SU-DHL-6 (cell line): Measurements from ENCODE around the gene GRB14.

Experiments used
- H2AFZ ChIP-seq: fragments of 200-600 bp; sonication (generic); 2 replicates; pipeline ENCODE4 v1.6.1; 2014; ENCODE audit warnings: low read depth, mild to moderate bottlenecking, moderate library complexity, mixed read lengths, antibody characterized with exemption, low read length; ENCODE audit not compliant: severe bottlenecking
- H3F3A ChIP-seq: fragments of 200-600 bp; shearing (Covaris generic); 2 replicates; pipeline ENCODE4 v1.6.0; 2016; ENCODE audit warnings: antibody characterized with exemption, mild to moderate bottlenecking; ENCODE audit not compliant: insufficient read depth
- H3K27ac ChIP-seq: fragments of 200-600 bp; sonication (generic); 2 replicates; pipeline ENCODE4 v1.5.1; 2016; ENCODE audit warnings: low read depth, mild to moderate bottlenecking, low read length, moderate library complexity, mixed read lengths
- H3K27me3 ChIP-seq: fragments of 200-600 bp; sonication (generic), shearing (Covaris generic); 2 replicates; pipeline ENCODE4 v1.6.0; 2014; ENCODE audit warnings: mild to moderate bottlenecking, low read length
- H3K36me3 ChIP-seq: fragments of 200-600 bp; sonication (generic); 2 replicates; pipeline ENCODE4 v1.6.1; 2014; ENCODE audit warnings: mild to moderate bottlenecking, low read length, mixed read lengths
- H3K4me2 ChIP-seq: fragments of 300-600, 200-600 bp; shearing (Covaris generic), sonication (generic); 2 replicates; pipeline ENCODE4 v1.6.0; 2014; ENCODE audit warnings: low read length, low read depth, mild to moderate bottlenecking; ENCODE audit not compliant: poor library complexity, severe bottlenecking
- H3K4me3 ChIP-seq: fragments of 200-600 bp; sonication (generic); 2 replicates; pipeline ENCODE4 v1.5.1; 2014; ENCODE audit warnings: antibody characterized with exemption, low read length, mild to moderate bottlenecking, mixed read lengths; ENCODE audit not compliant: insufficient read depth, poor library complexity, severe bottlenecking
- H3K79me2 ChIP-seq: fragments of 200-600 bp; sonication (generic); 2 replicates; pipeline ENCODE4 v1.6.1; 2014; ENCODE audit warnings: mild to moderate bottlenecking, low read length, moderate library complexity; ENCODE audit not compliant: insufficient read depth
- H3K9ac ChIP-seq: fragments of 200-600 bp; sonication (generic); 2 replicates; pipeline ENCODE4 v1.7.0; 2014; ENCODE audit warnings: mild to moderate bottlenecking, low read length
- H3K9me2 ChIP-seq: fragments of 200-600 bp; sonication (generic); replicated peaks from 2 replicates; pipeline ENCODE4 v1.6.1; 2014; ENCODE audit warnings: low read length; ENCODE audit not compliant: insufficient read depth
- H3K9me3 ChIP-seq: fragments of 200-600 bp; sonication (generic); 2 replicates; pipeline ENCODE4 v1.6.1; 2014; ENCODE audit warnings: low read length, mixed read lengths; ENCODE audit not compliant: insufficient read depth
- H4K20me1 ChIP-seq: fragments of 200-600 bp; sonication (generic); 2 replicates; pipeline ENCODE4 v1.6.1; 2014; ENCODE audit warnings: low read depth, mild to moderate bottlenecking, antibody characterized with exemption, low read length, moderate library complexity, mixed read lengths
- EZH2phosphoT487 ChIP-seq: fragments of 200-600 bp; sonication (generic), shearing (Covaris generic); conservative IDR thresholded peaks from 2 replicates; pipeline ENCODE4 v1.6.1; 2018; ENCODE audit warnings: mild to moderate bottlenecking, antibody characterized with exemption, low read length, moderate library complexity, mixed read lengths
- TF ChIP-seq, protein P1 (sequence below): fragments of 200-600 bp; sonication (generic); IDR thresholded peaks from one replicate; pipeline ENCODE4 v1.5.1; 2017; ENCODE audit warnings: antibody characterized with exemption, mild to moderate bottlenecking, low read length, moderate library complexity; ENCODE audit not compliant: insufficient read depth, poor library complexity, severe bottlenecking

The GRB14 gene

DNA sequence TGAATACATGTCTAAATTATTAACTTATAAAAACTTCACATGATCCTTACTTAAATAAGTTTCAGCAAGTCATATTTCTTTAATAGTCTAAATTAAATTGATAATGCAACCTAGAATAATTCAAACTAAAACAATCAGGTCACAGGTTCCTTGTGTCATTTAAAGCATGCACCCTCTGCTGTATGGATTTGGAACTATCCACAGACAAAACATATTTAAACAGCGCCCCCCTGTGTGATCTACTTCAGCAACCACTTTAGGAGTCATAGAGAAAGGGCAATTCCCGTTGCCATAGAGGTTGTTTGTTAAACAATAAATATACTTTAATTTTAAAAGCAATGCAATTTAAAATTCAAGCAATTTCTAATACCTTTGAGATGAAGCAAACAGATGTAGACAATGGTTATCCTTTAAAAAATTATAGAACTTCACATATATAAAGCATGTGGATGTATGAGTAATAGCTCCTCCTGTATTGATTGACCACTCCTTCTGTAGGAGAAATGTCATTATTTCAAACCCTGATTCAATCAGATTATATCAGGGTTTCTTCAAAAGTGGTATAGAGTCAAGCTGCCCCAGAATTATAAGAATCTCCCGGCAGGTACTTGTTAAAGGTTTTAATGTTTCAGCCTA is 21.2 kb downstream of the GRB14 start:
- Histone ChIP-seq H4K20me1 (no peaks in the 10 kb centered on the region), H3K9me2 (no peaks in the 10 kb centered on the region), H3K4me3 (no peak overlapping the region), H2AFZ (no peak overlapping the region), H3F3A (no peaks in the 10 kb centered on the region), H3K27ac (no peak overlapping the region), H3K27me3 (no peaks in the 10 kb centered on the region), H3K9me3 (no peaks in the 10 kb centered on the region), H3K36me3 (no peaks in the 10 kb centered on the region), H3K9ac (no peak overlapping the region), H3K79me2 (no peaks in the 10 kb centered on the region), H3K4me2 (no peak overlapping the region)
- no peak for TF ChIP-seq EZH2phosphoT487
- TF ChIP-seq, protein P1, sequence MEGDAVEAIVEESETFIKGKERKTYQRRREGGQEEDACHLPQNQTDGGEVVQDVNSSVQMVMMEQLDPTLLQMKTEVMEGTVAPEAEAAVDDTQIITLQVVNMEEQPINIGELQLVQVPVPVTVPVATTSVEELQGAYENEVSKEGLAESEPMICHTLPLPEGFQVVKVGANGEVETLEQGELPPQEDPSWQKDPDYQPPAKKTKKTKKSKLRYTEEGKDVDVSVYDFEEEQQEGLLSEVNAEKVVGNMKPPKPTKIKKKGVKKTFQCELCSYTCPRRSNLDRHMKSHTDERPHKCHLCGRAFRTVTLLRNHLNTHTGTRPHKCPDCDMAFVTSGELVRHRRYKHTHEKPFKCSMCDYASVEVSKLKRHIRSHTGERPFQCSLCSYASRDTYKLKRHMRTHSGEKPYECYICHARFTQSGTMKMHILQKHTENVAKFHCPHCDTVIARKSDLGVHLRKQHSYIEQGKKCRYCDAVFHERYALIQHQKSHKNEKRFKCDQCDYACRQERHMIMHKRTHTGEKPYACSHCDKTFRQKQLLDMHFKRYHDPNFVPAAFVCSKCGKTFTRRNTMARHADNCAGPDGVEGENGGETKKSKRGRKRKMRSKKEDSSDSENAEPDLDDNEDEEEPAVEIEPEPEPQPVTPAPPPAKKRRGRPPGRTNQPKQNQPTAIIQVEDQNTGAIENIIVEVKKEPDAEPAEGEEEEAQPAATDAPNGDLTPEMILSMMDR, result peak; percentile 88

DNA sequence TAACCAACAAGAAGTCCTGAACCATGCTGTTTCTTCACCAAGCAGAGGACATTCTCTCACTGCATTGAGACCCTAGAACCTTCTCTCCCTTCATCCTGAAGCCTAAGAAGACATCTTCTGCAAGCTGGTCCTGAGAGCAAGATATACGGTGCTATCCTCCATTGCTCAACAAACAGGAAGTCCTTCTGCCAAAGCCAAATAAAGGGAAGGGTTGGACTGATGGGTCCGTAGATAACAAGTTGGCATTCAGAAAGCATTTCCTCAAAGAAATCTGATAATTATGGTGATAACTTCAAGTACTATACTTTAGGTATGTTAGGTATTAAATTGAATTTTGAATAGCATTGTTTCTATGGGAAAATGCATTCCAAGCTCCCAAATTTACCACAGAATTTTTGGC is 23.3 kb downstream of the GRB14 start:
- H3K27ac ChIP-seq, result no peak overlapping the region
- no peak overlapping the region for H3K4me2 ChIP-seq
- no peaks in the 10 kb centered on the region for H3K79me2 ChIP-seq
- H3K36me3 ChIP-seq, result no peaks in the 10 kb centered on the region
- H4K20me1 ChIP-seq, result no peaks in the 10 kb centered on the region
- no peaks in the 10 kb centered on the region for H3K27me3 ChIP-seq
- no peaks in the 10 kb centered on the region for H3K9me2 ChIP-seq
- H3K9ac ChIP-seq, result no peak overlapping the region
- no peak overlapping the region for H2AFZ ChIP-seq
- H3F3A ChIP-seq, result no peaks in the 10 kb centered on the region
- TF ChIP-seq, protein P1, result no peak
- no peak for TF ChIP-seq EZH2phosphoT487
- no peak overlapping the region for H3K4me3 ChIP-seq
- H3K9me3 ChIP-seq, result no peaks in the 10 kb centered on the region

DNA sequence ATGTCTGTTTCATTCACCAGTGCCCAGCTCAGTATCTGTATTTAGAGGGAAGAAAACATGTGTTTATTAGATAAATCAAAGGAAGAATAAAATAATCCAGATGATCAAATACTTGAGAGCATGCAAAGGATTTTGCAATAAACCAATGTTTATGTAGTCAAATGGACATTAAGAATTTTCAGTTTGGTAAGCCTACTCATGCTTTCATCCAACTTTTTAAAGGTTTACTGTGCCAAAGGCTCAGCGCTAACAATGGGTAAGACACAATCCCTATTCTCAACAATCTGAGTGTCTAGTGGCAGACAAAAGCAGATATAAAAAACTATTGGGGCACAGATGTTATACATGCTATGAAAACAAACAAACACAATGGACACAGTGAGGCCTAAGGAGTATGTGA is 26.3 kb downstream of the GRB14 start:
- Histone ChIP-seq H3K36me3 (no peaks in the 10 kb centered on the region), H3K9ac (no peak overlapping the region), H3K9me3 (no peaks in the 10 kb centered on the region), H3K4me3 (no peak overlapping the region), H3K9me2 (no peaks in the 10 kb centered on the region), H3K27me3 (no peaks in the 10 kb centered on the region), H3K79me2 (no peaks in the 10 kb centered on the region), H3F3A (no peaks in the 10 kb centered on the region), H3K4me2 (no peak overlapping the region), H2AFZ (no peak overlapping the region), H4K20me1 (no peaks in the 10 kb centered on the region), H3K27ac (no peak overlapping the region)
- TF ChIP-seq EZH2phosphoT487, result no peak
- TF ChIP-seq, protein P1, result no peak
